Natural killer cell (primary cell): Measurements from ENCODE around the gene PCLAF. TPM values are rescaled to one million over a fixed set of nuclear protein-coding genes. Genes with fewer than 3 reads are reported as not detected.
"Not testable (repeated sequence)": the region's sequence is repeated elsewhere in the genome, so short reads cannot be mapped to it uniquely, and the experiment has no call there.

Experiments
- ATAC-seq, 3 donors: fragments of 150-1000 bp in 2 of 3; fragments of 200-7000 bp in 1 of 3; cut with Tn5 transposase; 1 replicate in 1 of 3; 2 replicates in 2 of 3; pipeline ENCODE4 v1.10.0; 2021; ENCODE audit warnings: mild to moderate bottlenecking in 2 of 3, moderate library complexity in 2 of 3
- DNase-seq, 2 donors: peaks; one replicate each; pipeline versions ENCODE4 v3.0.0 to v3.0.0-alpha.2; 2013 to 2021; ENCODE audit warnings: mixed read lengths in 1 of 2
- H3K27ac ChIP-seq: one replicate; pipeline ENCODE4 v1.5.1; 2013; ENCODE audit warnings: mild to moderate bottlenecking, low read length
- H3K27me3 ChIP-seq: one replicate; pipeline ENCODE4 v1.6.1; 2013; ENCODE audit warnings: low read length; ENCODE audit not compliant: control insufficient read depth, insufficient read depth
- H3K36me3 ChIP-seq: one replicate; pipeline ENCODE4 v1.6.1; 2013; ENCODE audit warnings: low read length; ENCODE audit not compliant: control insufficient read depth, insufficient read depth
- H3K4me1 ChIP-seq: one replicate; pipeline ENCODE4 v1.6.1; 2013; ENCODE audit warnings: low read length; ENCODE audit not compliant: control insufficient read depth, insufficient read depth
- H3K4me3 ChIP-seq: one replicate; pipeline ENCODE4 v1.5.1; 2013; ENCODE audit warnings: low read length
- H3K9me3 ChIP-seq: one replicate; pipeline ENCODE4 v1.6.1; 2013; ENCODE audit warnings: low read length; ENCODE audit not compliant: control insufficient read depth, insufficient read depth
- H3K27ac Mint-ChIP-seq, 2 donors: one replicate each; pipeline ENCODE4 v1.8.0; 2022; ENCODE audit warnings: mild to moderate bottlenecking in 2 of 2, mixed read lengths in 2 of 2, moderate library complexity in 1 of 2
- H3K27me3 Mint-ChIP-seq, 2 donors: one replicate each; pipeline ENCODE4 v1.8.0; 2022; ENCODE audit warnings: low read depth in 2 of 2, mixed read lengths in 2 of 2
- H3K36me3 Mint-ChIP-seq: one replicate; pipeline ENCODE4 v1.8.0; 2022; ENCODE audit warnings: mixed read lengths
- H3K4me1 Mint-ChIP-seq, 2 donors: one replicate each; pipeline ENCODE4 v1.8.0; 2022; ENCODE audit warnings: mixed read lengths in 2 of 2
- H3K4me3 Mint-ChIP-seq: one replicate; pipeline ENCODE4 v1.8.0; 2022; ENCODE audit warnings: mild to moderate bottlenecking, moderate library complexity, mixed read lengths
- H3K9me3 Mint-ChIP-seq, 2 donors: one replicate each; pipeline ENCODE4 v1.8.0; 2022; ENCODE audit warnings: mixed read lengths in 2 of 2
- WGBS: methylation state at CpG from one replicate; pipeline ENCODE4 v1.1.7; 2013; ENCODE audit warnings: missing lambda C conversion rate; ENCODE audit not compliant: insufficient coverage; 5-methylcytosine and 5-hydroxymethylcytosine counted together
- intact Hi-C: fragments of 100-400 bp; cut with micrococcal nuclease; formaldehyde crosslinking; loops from one replicate; pipeline ENCODE4 v1.14.2; 2022
- total RNA-seq, 4 donors: library from RNA; stranded (reverse); fragments of 120-200 nt in 1 of 4; gene quantifications; one replicate each; pipeline versions ENCODE4 v1.2.3 to v1.2.4, GENCODE V29; 2013 to 2022
- TF ChIP-seq, protein P1 (sequence below): fragments of 200-600 bp; IDR thresholded peaks from one replicate; pipeline ENCODE4 v1.8.0; 2022; ENCODE audit warnings: antibody characterized with exemption

The PCLAF gene
- total RNA-seq, 3 donors from 2014 or later (not counting 1 experiment from before 2014, with no cell fraction given): 1.4 to 2.2 (median 1.9) TPM

DNA sequence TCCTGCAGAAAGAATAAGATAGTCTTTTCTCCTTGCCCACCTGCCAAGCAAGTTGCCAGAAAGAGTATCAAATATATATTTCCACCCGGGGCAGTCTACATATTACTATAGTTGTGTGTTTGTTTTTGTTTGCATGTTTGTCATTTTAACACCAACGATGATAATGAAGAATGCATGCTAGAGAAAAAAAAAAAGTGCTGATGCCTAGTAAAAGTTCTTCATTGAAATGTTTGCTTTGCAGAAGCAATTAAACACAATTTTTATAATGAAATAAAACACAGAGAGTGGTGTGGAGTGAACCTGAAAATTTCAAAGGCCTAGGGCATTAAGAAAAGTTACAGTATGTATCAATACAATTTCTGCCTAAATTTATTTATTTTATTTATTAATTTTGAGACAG is 2.5 kb upstream of the PCLAF start:
- WGBS: 100% methylated on average over 1 of the region's 2 CpGs
- H3K9me3 ChIP-seq: no peaks in the 10 kb centered on the region
- no peak overlapping the region for H3K4me3 ChIP-seq
- no peak for DNase-seq
- intact Hi-C loops: loop anchor here (10.0 kb wide), 1 partner anchor 81 kb away; the partner anchor contains the start of gene ZNF609
- Mint-ChIP-seq H3K27me3 (no peaks in the 10 kb centered on the region), H3K9me3 (no peaks in the 10 kb centered on the region), H3K4me3 (no peak overlapping the region), H3K27ac (no peak overlapping the region), H3K4me1 (peaks cover 25 to 33% of the 10 kb centered on the region in 2 donors), H3K36me3 (no peaks in the 10 kb centered on the region)
- no peak for ATAC-seq
- TF ChIP-seq, protein P1, sequence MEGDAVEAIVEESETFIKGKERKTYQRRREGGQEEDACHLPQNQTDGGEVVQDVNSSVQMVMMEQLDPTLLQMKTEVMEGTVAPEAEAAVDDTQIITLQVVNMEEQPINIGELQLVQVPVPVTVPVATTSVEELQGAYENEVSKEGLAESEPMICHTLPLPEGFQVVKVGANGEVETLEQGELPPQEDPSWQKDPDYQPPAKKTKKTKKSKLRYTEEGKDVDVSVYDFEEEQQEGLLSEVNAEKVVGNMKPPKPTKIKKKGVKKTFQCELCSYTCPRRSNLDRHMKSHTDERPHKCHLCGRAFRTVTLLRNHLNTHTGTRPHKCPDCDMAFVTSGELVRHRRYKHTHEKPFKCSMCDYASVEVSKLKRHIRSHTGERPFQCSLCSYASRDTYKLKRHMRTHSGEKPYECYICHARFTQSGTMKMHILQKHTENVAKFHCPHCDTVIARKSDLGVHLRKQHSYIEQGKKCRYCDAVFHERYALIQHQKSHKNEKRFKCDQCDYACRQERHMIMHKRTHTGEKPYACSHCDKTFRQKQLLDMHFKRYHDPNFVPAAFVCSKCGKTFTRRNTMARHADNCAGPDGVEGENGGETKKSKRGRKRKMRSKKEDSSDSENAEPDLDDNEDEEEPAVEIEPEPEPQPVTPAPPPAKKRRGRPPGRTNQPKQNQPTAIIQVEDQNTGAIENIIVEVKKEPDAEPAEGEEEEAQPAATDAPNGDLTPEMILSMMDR: no peak
- H3K27me3 ChIP-seq: no peaks in the 10 kb centered on the region
- H3K36me3 ChIP-seq: no peaks in the 10 kb centered on the region
- H3K27ac ChIP-seq: no peak overlapping the region
- peaks cover 23% of the 10 kb centered on the region for H3K4me1 ChIP-seq

DNA sequence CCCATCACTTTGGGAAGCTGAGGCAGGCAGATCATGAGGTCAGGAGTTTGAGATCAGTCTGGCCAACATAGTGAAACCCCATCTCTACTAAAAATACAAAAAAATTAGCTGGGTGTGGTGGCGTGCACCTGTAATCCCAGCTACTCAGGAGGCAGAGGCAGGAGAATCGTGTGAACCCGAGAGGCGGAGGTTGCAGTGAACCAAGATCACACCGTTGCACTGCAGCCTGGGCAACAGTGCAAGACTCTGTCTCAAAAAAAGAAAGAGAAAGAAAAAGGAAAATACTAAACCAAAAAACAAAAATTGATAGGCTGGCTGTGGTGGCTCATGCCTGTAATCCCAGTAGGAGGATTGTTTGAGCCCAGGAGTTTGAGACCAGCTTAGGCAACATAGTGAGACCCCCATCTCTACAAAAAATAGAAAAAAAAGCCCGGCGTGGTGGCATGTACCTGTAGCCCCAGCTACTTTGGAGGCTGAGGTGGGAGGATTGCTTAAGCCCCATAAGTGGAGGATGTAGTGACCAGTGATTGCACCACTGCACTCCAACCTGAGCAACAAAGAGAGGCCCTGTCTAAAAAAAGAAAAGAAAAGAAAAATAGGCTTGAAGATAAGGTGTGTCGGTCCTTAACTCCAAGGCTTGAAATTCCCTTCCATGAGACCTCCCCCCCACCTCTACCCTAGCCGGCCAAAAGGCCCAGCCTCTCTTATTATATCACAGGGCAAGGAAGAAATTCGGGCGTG is 941 bp downstream of the PCLAF start:
- not testable (repeated sequence) for H3K9me3 ChIP-seq, ATAC-seq, H3K9me3 Mint-ChIP-seq, H3K27me3 Mint-ChIP-seq, H3K36me3 Mint-ChIP-seq, H3K36me3 ChIP-seq, H3K4me1 ChIP-seq, H3K27me3 ChIP-seq, DNase-seq, H3K27ac ChIP-seq
- peak overlapping the region; percentile 72 for H3K4me3 ChIP-seq
- intact Hi-C loops: loop anchor here (10.0 kb wide), 1 partner anchor 85 kb away; the partner anchor contains the start of gene ZNF609
- Mint-ChIP-seq H3K4me3 (peak overlapping the region; percentile 98), H3K27ac (peak overlapping the region in 1 of 2 donors; percentile 89), H3K4me1 (peaks cover 13 to 15% of the 10 kb centered on the region in 2 donors)
- 64% methylated on average over 10 of the region's 11 CpGs for WGBS

DNA sequence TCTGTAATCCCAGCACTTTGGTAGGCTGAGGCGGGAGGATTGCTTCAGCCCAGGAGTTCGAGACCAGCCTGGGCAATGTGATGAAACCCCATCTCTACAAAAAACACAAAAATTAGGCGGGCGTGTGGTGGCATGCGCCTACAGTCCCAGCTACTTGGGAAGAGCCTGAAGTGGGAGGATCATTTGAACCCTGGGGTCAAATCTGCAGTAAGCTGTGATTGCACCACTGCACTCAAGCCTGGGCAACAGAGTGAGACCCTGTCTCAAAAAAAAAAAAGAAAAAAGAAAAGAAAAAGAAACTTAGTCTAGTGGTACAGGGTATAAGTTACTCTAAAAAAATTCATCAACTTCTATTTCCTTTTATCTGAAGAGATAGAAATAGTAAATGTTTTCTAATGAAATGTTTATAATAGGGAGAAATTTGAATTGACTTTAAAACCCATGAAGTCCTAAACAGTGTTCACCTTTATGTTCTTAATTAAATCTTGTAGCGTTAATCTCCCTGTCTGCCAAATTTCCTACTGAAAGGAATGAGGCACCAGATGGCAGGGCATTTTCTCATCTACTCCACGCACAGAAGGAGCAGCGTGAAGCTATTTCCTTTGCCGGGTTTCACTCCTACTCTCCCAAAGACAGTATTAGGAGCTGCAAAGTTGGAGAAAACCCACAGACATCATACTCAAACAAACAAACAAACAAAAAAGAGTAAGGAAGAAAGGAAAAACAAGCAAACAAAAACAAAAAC is 1.9 kb downstream of the PCLAF start:
- DNase-seq (no peak), ATAC-seq (no peak)
- Histone ChIP-seq H3K9me3 (no peaks in the 10 kb centered on the region), H3K4me1 (peaks cover 9% of the 10 kb centered on the region), H3K4me3 (no peak overlapping the region), H3K27ac (no peak overlapping the region), H3K27me3 (no peaks in the 10 kb centered on the region), H3K36me3 (no peaks in the 10 kb centered on the region)
- Mint-ChIP-seq H3K9me3 (no peaks in the 10 kb centered on the region), H3K27ac (no peak overlapping the region), H3K4me3 (peak overlapping the region; percentile 98), H3K27me3 (no peaks in the 10 kb centered on the region), H3K4me1 (peaks cover 13 to 15% of the 10 kb centered on the region in 2 donors), H3K36me3 (no peaks in the 10 kb centered on the region)
- WGBS: 78% methylated on average over 8 of the region's 9 CpGs
- TF ChIP-seq, protein P1: no peak
- intact Hi-C loops: no loop called here

DNA sequence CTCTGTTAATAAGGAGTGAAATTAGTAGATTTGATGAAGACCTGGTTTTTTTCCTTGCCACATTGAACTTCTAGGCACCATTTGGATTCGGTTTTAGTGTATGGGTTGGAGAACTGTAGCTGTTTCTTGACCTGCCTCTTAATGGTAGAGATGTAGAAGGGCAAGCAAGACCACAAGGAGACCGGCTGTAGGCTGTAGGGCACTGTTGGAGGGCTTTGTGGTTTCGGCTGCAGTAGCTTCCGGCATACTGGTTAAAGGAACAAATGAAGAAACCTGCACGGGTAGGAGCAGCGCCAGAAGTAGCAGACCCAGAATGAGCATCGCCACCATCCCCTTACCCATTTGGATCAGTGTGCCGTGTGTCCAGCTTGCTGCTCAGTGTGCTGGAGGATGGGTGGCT is 7.9 kb downstream of the PCLAF start:
- no peak overlapping the region for H3K27ac ChIP-seq
- ATAC-seq: peak; percentile 44 to 62 (median 61)
- no peak overlapping the region for H3K4me3 ChIP-seq
- Mint-ChIP-seq H3K27me3 (no peaks in the 10 kb centered on the region), H3K27ac (peak overlapping the region; percentile 51 to 88), H3K4me1 (peaks cover 8 to 9% of the 10 kb centered on the region in 2 donors), H3K9me3 (no peaks in the 10 kb centered on the region), H3K36me3 (no peaks in the 10 kb centered on the region), H3K4me3 (peak overlapping the region; percentile 58)
- peaks cover 3% of the 10 kb centered on the region for H3K4me1 ChIP-seq
- H3K27me3 ChIP-seq: no peaks in the 10 kb centered on the region
- TF ChIP-seq, protein P1: no peak
- no peak for DNase-seq
- no peaks in the 10 kb centered on the region for H3K9me3 ChIP-seq
- WGBS: 82% methylated on average over 8 of the region's 8 CpGs
- H3K36me3 ChIP-seq: no peaks in the 10 kb centered on the region
- intact Hi-C loops: no loop called here

DNA sequence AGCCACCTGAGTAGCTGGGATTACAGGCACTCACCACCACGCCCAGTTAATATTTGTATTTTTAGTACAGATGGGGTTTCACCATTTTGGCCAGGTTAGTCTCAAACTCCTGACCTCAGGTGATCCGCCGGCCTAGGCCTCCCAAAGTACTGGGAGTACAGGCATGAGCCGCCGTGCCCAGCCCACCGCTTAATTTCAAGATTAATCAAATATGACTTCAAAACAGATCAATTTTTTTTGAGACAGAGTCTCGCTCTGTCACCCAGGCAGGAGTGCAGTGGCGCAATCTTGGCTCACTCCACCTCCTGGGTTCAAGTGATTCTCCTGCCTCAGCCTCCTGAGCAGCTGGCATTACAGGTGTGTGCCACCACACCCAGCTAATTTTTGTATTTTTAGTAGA is 9.9 kb downstream of the PCLAF start:
- H3K36me3 ChIP-seq, H3K9me3 ChIP-seq, H3K27me3 ChIP-seq, DNase-seq, H3K4me3 Mint-ChIP-seq, H3K27ac Mint-ChIP-seq, H3K4me1 ChIP-seq, H3K27ac ChIP-seq, H3K27me3 Mint-ChIP-seq, H3K36me3 Mint-ChIP-seq, H3K4me1 Mint-ChIP-seq, ATAC-seq, H3K4me3 ChIP-seq, intact Hi-C loops, H3K9me3 Mint-ChIP-seq: not testable (repeated sequence)
- WGBS: 97% methylated on average over 8 of the region's 8 CpGs
